HG03439 (cell line): ENCODE data around the gene AFF1.
A peak's percentile ranks its signal among the peaks of the same experiment; 100 is the strongest.

Experiments
- ATAC-seq: cut with Tn5 transposase; IDR thresholded peaks from one replicate; pipeline ENCODE4 v1.9.1; 2021; ENCODE audit warnings: mild to moderate bottlenecking, moderate library complexity; ENCODE audit not compliant: unreplicated experiment

AFF1 gene, protein sequence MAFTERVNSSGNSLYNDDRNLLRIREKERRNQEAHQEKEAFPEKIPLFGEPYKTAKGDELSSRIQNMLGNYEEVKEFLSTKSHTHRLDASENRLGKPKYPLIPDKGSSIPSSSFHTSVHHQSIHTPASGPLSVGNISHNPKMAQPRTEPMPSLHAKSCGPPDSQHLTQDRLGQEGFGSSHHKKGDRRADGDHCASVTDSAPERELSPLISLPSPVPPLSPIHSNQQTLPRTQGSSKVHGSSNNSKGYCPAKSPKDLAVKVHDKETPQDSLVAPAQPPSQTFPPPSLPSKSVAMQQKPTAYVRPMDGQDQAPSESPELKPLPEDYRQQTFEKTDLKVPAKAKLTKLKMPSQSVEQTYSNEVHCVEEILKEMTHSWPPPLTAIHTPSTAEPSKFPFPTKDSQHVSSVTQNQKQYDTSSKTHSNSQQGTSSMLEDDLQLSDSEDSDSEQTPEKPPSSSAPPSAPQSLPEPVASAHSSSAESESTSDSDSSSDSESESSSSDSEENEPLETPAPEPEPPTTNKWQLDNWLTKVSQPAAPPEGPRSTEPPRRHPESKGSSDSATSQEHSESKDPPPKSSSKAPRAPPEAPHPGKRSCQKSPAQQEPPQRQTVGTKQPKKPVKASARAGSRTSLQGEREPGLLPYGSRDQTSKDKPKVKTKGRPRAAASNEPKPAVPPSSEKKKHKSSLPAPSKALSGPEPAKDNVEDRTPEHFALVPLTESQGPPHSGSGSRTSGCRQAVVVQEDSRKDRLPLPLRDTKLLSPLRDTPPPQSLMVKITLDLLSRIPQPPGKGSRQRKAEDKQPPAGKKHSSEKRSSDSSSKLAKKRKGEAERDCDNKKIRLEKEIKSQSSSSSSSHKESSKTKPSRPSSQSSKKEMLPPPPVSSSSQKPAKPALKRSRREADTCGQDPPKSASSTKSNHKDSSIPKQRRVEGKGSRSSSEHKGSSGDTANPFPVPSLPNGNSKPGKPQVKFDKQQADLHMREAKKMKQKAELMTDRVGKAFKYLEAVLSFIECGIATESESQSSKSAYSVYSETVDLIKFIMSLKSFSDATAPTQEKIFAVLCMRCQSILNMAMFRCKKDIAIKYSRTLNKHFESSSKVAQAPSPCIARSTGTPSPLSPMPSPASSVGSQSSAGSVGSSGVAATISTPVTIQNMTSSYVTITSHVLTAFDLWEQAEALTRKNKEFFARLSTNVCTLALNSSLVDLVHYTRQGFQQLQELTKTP

DNA sequence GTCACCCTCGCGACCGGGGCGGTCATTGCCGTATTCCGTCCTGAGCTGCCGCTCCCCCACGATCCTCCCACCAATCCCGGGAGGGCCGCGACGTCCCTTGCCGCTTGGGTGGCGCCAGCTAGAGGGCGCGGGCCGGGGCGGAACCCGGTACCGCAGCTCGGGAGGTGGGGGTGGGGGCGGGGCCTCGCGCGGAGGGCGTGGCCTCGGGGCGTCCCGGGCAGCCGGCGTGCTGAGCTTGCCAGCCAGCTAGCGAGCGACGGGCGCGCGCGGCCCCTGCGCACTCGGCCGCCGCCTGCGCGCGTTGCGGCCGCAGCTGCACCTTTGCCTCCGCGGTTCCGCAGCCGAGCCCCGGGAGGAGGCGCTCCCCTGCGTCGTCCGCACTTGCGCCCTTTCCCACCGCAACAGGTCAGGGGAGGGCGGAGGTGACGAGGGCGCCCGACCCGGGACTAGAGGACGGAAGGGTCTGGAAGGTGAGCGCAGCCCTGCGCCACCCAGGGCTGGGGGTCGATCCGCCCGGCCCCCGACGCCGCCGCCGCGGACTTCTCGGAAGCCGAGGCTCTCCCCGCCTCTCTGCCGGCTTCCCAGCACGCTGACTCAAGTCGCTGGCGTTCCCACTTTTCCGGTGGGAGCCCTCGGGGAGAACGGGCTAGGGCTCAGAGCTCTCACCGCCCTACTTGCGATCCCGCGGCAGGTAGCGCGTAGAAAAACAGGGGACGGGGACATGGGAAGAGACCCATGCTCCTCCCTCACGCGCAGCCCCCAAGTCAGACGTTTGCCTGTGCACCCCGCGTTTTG lies at the start of gene AFF1:
Gene AFF1, plus strand, starts transcription at position 241 of the 795 bp plus-strand sequence. CDS start 13,523 bp downstream, outside the sequence.
- ATAC-seq = peak; percentile 47

DNA sequence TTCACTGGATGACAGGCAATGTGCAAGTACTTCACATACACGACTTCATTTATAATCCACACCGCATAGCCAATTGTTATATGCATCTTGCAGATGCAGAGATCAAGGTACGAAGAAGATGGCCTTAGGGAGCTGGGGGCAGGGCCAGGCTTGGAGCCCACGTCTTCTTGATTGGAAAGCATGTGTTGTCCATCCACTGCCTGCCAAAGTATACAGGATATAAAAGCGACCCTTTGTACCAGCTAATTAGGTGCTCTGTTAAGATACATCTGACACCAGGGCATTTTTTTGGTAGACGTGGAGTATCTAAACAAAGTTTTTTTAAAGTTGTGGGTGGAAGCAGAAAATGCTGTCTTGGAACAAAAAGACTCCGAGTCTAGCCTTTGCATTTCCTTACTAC lies 44.0 kb upstream of the AFF1 start:
- no peak for ATAC-seq

DNA sequence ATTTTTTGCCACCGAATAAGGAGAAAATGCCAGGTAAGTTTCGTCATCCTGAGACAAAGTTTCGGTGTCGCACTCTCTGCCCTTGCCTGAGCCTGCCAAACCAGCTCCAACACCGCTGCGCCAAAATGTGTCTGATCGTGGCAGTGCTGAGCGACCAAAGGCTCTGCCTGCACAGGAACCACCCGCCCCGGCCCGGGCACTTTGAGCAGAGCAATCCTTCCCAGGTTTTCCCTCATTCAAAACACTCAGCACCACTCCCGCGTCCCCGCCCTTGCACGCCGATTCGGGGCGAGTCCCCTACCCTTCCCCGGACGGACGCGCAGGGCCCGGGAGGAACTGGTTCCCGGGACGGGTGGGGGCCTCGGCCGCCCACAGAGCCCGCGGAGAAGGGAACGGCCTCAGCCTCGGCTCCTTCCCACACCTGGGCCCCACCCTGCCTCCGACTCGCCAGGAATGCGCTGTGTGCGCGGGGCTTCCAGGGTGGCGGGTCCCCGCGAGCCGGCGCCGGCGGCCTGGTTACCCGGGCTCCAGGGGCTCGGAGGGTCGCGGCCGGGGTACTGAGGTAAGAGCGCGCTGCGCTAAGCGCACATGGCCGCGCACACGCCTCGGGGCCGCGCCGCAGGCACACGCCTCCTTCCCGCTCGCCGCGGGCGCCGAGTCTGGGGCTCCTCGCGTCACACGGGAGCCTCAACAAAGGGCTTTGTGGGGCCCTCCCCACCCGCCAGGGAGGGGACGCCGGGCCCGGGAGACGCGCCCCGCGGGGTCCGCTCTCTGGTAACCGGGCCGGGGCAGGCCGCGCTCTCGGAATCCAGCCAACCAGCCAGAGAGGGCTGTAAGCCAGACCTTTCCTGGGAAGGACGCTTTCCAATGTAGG lies 42.8 kb upstream of the AFF1 start, which contains the start of gene C4orf36:
Gene C4orf36, minus strand, starts transcription at position 661 of the 874 bp plus-strand sequence. CDS start 902 bp downstream, outside the sequence.
- no peak for ATAC-seq

DNA sequence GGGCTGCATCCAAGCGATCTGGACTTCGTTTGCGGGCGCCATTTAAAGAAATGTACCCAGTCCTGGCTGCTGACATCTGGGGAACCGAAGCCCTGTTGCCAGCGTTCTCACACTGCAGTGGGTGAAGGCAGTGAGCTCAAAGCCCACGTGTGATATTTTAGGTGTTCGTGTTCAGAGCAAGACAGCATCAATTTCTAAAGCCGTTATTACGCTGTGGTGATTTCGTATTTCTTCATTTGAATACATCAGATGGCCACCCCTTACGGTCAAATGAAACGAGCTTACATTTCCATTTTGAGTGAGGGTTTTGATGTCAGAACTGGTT lies 42.2 kb upstream of the AFF1 start:
- ATAC-seq = no peak

DNA sequence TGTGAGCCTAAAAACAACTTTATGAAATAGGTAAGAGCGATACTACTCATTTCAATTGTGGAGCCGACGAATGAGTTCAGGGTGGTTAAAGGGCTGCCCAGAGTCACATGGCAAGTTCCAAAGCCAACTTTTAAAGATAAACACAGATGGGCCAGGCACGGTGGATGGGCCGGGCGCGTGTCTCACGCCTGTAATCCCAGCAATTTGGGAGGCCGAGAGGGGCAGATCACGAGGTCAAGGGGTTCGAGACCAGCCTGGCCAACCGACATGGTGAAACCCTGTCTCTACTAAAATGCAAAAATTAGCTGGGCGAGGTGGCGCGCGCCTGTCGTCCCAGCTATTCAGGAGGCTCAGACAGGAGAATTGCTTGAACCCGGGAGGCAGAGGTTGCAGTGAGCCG lies 41.7 kb upstream of the AFF1 start:
- no peak for ATAC-seq

DNA sequence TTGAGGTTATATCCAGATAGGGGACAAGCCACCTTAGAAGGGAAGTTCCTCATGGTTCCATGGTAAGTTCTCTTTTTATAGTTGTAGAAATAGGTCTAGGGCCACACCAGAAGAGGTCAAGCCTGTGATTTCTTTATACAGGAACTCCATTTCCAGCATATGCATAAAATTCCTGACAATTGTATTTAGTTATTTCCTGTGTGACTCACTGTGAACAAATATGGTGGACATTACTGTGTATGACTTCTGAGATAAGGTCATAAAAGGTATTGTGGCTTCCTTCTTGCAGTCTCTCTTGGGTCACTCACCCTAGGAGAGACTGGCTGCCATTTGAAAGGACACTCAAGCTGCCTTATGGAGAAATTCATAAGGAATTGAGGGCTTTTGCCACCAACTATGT lies 40.4 kb upstream of the AFF1 start:
- ATAC-seq = no peak

DNA sequence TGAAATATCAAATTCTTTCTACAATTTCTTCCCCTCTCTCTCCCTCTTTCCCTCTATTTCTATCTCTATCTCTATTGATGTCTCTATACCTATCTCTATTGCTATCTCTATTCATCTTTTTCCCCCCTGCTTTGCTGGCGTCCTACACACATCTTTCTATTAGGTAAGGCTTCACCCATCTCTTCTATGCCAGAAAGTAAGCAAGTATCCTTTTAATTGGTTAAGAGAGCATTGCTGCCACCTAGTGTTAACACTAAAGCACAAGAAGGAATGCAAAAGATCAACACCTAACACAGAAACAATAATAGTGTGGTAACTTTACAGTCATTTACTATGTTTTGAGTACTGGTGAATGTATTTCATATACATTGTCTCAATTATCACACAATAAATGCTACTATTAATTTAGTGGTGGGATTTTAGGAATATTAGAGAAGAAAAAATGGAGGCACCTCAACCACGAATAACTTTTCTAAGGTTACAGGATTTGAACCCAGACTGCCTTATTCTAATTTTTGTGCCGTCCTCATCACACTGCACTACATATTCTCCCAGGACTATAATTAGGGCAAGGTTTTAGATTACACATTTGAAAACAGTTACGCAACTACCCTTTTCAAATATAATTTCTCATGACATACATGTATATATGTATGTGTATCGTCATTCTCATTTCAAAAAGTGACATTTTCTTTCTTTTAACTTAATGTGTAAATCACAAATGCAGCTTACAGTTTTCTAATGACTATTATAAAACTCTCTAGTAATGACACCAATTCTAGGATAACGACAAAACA lies 38.9 kb upstream of the AFF1 start:
- no peak for ATAC-seq

DNA sequence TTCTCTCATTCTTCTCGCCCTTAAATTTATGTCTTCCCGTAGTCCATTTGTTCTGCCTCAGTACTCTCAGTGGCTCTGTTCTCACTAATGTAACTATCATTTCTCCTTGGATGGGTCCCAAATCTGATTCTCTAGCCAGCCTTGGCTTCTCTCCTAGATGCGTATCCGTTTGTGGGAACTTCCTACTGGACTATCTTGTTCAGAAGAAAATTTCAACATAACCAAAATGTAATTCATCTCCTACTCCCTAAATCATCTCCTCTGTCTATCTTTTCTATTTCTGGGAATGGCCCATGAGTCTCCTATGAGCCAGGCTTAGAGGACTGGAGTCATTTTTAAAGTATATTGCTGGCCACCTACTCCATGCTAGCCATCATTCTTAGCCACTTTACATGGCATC lies 38.2 kb upstream of the AFF1 start:
- no peak for ATAC-seq

DNA sequence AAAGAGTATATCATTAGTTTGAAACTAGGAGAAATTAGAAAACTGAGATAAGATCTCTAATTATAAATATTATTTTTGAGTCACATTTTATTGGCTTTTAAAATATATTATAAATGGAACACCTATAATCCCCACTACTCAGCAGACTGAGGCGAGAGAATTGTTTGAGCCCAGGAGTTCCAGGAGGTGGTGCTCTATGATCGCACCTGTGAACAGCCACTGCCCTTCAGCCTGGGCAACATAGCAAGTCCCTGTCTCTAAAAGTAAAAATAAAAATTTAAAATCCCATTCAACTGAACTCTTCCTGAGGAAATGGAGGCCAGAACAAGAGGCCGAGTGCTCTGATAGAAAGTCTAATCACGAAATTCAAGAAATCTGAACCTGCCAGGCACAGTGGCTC lies 36.2 kb upstream of the AFF1 start:
- ATAC-seq = no peak

DNA sequence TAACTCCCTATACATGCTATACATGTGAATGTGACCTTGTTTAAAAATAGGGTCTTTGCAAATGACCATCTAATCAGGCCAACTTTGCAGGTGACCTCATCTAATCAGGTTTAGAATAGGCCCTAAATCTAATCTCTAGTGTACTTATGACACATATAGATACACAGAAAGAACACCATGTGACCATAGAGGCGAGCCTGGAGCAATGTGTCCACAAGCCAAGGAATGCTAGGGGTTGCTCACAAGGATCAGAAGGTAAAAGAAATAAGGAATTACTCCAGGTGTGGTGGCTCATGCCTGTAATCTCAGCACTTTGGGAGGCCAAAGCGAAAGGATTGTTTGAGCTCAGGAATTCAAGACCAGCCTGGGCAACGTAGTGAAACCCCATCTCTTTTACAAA lies 32.9 kb upstream of the AFF1 start:
- no peak for ATAC-seq

DNA sequence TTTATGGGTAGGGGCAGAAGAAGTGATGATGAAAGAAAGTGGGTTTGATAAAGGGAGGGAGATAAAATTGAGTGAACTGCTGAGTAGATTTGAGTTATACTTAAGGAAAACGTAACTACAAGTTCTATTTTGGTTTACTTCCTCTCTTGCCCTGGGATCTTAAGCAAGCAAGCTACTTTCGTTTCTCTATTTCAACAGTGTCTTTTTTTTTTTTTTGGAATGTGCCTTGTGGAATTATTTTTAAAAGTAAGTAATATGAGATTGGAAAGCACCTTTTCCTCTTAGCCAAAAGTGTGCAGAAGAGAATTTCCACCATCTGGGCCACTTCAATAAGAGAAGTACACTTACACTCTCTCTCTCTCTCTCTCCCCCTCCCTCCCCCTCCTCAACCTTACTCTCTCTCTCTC lies 26.6 kb upstream of the AFF1 start:
- no peak for ATAC-seq

DNA sequence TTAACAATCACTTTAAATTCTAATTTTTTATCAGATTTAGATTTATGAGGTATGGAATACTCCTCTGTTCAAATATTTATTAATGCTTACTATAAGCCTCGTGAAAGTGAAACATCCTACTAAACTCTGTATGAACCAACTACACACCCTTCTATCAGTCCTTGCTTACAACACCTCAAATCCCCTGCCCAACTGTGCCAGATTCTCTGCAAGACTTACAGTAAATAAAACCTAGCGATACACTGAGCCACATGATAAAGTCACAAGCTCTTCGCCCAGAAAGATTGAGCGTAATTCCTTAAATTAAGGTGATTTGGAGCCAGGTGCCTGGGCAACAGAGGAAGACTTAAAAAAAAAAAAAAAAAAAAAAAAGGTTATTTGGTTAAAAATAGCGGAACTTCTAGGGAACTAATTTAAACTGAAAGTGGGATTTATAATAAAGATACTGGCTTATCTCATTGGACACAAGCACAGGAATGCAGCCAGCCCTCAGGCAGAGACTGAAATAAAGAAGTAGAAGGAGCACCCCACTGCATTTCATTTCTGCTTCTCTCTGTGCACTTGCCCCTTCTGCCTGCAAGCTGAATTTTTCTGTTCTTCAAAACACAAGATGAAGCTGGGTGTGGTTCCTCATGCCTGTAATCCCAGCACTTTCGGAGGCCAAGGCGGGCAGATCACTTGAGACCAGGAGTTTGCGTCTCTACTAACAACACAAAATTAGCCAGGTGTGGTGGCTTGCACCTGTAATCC lies 25.1 kb upstream of the AFF1 start:
- no peak for ATAC-seq

DNA sequence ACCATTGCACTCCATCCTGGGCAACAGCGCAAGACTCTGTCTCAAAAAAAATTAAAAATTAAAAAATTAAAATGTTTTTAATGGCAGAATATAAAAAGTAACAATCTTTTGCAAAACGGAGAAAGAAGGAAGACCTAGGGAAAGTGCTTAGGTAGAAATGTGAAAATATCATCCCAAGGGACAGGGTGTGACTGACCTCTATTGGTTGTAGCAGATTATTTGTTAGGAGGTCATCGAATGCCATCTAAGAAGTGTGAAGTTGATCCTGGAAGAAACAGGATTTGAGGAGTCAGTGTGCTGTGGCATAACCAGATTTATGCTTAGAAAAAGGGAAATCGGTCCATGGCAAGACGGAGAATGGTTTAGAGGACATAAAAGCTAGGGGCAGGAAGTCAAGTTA lies 24.4 kb upstream of the AFF1 start:
- no peak for ATAC-seq

DNA sequence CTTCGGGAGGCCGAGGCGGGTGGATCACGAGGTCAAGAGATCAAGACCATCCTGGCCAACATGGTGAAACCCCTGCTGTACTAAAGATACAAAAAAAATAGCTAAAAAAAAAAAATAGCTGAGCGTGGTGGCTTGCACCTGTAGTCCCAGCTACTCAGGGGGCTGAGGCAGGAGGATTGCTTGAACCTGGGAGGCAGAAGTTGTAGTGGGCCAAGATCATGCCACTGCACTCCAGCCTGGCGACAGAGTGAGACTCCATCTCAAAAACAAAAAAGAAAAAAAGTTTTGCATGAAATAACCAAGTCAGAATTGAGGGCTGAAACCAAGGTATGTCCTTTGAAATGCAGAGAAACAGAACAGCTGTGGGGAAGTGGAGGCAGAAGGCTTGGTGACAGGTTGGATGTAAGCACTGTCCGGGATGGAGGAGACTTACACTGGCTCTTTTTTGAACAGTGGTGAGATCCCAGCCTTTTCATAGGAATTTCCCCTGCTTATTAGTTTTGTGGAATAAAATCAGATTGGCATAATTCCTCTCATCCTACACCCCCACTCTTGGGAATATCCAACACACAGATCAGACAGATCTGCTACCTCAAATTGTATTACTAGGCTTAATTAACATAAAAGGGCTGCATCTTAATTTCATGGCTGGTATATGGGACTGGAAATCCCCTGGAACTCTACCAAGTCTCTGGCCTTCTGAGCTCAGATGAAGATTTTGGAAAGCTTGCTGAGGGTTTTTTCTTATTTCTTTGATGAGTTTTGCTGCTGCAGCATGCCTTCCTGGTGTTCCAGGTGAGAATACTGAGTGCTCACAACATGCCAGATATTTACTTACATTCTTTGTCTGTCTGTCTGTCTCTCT lies 23.8 kb upstream of the AFF1 start:
- ATAC-seq = no peak

DNA sequence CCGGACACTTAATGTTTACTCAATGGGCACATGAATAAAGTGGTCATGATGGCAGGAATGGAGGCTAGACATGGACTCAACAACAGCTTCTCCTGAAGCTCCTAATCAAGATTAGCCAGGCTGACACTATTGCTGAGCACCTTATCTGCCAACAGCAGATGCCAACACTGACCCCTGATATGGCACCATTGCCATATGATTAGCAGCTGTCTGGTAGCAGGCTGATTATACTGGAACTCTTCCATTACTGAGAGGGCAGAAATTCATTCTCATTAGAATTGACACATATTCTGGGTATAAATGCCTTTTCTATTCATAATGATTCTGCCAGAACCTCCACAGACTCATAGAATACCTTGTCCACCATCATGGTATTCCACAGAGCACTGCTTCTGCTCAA lies 18.4 kb upstream of the AFF1 start:
- no peak for ATAC-seq

DNA sequence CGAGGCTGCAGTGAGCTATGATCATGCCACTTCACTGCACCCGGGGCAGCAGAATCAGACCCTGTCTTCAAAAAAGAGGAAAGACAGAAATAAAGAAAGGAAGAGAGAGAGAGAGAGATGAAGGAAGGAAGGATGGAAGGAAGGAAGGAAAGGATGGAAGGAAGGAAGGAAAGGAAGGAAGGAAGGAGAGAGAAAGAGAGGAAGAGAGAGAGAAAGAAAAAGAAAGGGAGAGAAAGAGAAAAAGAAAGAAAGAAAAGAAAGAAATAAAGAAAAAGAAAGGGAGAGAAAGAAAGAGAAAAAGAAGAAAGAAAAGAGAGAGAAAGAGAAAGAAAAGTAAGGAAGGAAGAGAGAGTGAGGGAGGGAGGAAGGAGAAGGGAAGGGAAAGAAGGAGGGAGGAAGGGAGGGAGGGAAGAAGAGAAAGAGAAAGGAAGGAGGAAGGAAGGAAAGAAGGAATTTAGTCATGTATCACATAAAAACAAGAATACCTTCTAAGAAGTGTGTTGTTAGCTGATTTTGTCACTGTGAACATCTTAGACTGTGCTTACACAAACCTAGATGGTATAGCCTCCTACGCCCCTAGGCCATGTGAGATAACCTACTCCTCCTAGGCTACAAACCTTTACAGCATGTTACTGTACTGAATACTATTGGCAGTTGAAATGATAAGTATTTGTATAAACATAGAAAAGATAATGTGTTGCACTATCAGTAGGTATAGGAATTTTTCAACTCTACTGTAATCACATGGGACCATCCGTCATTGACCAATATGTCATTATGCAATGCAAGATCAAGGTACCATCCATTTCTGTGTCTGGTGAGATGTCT lies 17.4 kb upstream of the AFF1 start:
- no peak for ATAC-seq
